CD1c-positive myeloid dendritic cell (primary cell): ENCODE results near the gene SLC28A2.
"Not testable (repeated sequence)": the region's sequence is repeated elsewhere in the genome, so short reads cannot be mapped to it uniquely, and the experiment has no call there.

Source experiments
- DNase-seq: peaks from one replicate; pipeline ENCODE4 v3.0.0-alpha.2; 2016; ENCODE audit errors: extremely low spot score

The SLC28A2 gene

DNA sequence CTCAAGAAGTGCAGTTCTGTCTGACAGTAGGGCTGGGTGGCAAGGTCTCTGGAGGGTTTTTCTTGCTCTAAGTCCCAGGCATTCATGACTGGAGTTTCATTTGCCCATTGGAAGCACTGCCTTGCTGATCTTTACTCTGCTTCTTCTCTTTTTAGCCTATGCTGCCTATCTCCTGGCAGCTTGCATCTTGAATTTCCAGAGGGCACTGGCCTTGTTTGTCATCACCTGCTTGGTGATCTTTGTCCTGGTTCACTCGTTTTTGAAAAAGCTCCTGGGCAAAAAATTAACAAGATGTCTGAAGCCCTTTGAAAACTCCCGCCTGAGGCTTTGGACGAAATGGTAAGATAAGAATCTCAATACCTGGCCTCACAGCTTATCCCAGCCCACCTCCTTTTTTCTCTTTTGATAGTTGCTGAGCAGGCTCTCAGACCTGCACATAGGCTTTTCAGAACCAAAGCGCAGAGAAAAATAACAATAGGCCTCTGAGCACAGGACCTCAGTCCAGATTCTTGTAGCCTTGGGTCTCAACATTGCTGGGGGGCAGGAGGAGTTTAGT lies 10.9 kb downstream of the SLC28A2 start:
- no peak for DNase-seq

DNA sequence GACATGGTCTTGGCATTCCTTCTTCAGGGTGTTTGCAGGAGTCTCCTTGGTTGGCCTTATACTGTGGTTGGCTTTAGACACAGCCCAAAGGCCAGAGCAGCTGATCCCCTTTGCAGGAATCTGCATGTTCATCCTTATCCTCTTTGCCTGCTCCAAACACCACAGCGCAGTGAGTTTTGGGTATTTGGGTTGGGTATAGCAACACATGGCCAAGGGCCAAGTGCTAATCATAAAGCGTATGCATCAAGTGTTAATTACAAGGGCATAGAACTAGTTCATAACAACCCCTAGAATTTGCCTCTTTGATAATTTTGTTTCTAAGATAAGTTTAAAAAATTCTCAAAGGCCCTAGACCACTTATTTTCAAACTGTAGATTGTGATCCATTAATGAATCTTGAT lies 11.8 kb downstream of the SLC28A2 start:
- no peak for DNase-seq

DNA sequence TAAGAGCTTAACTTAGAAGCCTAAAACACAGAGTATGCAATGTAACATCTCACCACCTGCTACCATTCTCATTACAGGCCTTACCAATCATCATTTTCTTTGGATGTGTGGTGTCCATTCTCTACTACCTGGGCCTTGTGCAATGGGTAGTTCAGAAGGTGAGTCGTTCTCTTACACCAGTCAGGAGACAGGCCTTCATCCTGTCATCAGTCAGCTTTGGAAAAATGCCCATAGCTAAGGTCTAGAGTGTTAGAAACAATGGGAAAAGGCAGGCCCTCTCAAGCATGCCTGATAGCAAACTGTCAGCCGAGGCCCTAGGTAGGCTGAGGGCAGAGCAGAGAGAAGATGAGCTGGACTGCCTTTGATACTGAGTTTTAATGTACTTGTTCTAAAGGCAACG lies 13.5 kb downstream of the SLC28A2 start:
- DNase-seq, result no peak

DNA sequence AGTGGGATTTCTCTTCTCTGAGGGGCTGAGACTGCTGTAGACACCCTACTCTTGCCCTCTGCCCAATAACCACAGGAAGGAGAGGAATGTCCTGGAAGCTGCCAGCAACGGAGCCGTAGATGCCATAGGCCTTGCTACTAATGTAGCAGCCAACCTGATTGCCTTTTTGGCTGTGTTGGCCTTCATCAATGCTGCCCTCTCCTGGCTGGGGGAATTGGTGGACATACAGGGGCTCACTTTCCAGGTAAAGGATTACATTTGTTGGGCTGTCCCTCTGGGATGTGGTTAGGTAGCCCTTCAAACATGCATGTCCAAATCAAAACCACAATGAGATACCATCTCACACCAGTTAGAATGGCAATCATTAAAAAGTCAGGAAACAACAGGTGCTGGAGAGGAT lies 16.1 kb downstream of the SLC28A2 start:
- no peak for DNase-seq

DNA sequence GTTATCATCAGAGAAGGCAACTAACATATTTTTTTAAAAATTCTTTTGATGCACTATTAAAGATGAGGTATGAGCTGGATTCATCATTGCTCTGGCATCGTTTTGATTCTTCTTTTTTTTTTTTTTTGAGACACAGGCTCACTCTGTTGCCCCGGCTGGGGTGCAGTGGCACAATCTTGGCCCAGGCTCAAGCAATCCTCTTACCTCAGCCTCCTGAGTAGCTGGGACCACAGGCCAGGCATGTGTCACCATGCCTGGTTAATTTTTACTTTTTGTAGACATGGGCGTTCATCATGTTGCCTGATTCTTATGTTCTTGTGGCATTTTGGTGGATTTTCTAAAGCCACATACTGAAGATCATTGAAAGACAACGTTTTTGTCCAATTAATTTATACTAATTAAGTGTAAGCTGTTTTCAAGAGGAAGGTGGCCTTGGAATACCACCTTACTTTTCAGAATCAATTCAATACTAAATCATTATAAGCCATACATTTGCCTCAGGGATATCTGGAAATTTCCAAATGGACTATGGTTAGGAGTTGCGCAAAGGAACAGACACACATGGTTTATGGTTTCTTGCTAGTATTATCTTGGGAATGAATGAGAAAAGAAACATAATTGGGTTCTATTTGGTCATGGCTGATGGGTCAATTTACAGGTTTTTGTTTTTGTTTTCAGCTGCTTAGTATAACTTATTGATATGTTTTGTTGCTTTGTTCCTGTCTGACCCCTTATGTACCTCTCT lies 22.8 kb downstream of the SLC28A2 start:
- DNase-seq, result no peak

DNA sequence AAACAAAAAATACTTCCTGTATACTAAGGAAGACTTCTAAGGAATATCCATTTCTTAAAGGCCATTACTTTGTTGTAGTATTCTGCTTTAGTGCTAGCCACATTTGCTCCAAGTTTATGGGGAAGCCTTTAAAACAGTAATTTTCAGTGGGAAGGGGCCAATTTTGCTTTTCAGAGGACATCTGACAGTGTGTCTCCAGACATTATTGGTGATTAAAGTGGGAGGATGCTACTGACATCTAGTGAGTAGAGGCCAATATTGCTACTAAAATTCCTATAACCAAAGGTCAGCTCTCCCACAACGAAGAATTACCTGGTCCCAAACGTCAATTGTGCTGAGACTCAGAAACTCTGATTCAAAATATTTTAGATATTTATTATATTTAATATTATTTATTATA lies 24.8 kb downstream of the SLC28A2 start:
- DNase-seq, result peak; percentile 21

DNA sequence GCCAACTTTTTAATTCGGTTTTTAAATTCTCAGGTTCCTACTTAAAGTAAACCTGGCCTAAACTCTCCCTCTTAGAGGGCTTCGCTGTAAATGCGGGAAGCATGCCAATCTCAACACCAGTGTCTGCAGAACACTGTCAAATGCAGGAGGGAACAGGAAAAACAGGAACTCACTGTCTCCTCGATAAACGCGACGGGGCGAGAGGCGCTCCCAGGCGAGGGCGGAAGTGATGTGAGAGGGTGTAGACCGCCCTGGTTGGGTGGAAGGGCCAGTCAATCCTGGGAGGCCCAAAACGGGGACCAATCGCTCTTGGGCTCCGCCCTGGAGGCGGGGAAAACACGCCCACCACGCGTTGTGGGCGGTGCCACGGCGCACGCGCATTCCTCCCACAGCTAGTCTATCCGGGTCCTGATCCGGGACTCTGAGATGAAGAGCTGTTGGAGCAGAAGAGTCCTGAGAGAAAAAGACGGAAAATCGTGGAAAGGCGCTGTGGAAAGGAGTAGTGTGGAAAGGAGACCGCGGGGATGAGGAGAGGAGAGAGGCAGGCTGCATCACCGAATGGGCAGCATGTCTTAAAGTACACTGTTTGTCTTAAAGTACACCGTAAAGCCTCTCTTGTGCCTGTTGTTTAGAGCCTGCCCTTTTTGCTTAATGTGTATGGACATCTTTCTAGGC lies 27.1 kb downstream of the SLC28A2 start:
- peak; percentile 99 for DNase-seq

DNA sequence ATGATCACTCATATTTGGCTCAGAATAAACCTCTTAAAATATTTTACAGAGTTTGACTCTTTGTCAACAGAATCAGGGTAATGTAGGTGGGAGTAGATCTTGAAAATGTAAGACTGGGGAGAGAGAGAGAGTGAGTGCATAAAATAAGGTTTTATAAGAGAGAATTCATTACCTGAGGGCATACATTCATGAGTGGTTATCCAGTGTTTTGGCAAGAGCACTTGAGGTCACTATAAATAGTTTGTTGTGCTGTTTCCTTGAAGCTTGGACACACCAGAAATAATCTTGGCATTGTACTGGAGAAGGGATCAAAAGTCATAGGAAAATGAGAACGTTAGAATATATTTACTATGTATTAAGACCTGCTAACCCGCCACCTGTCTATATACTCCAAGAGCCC lies 33.4 kb downstream of the SLC28A2 start:
- DNase-seq, result no peak

DNA sequence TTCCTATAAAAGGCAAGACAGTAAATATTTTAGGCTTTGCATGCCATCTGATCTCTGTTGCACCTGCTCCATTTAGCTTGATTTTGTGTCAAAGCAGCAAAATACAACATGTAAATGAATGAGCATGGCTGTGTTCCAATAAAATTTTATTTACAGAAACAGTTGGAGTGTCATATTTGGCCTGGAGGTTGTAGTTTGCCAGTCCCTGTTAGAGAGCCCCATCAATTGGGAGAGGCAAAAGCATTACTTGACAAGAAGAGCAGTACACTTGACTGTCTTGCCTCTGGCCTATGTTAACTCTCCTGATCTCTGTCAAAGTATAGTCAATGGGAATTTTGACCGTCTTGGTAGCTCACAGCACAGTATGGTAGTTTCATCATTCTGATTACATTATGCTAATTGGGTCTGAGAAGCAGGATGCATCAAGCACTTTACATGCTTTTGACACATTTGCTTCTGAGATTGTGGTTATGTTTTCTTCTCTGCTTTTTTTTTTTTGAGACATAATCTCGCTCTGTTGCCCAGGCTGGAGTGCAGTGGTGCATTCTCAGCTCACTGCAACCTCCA lies 35.4 kb downstream of the SLC28A2 start:
- no peak for DNase-seq

DNA sequence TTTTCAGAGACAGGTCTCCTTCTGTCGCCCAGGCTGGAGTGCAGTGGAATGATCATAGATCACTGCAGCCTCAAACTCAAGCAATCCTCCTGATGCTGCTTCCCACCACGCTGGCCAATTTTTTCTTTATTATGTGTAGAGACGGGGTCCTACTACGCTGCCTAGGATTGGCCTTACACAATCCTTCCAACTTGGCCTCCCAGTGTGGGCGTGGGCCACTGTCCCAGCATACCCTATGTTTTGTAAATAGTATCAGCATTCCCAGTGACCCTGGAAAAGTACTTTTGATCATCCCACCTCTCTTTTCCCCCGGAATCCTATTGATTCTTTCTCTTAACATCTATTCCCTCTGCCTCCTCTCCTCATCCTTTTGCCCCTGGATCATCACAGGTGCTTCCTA lies 36.9 kb downstream of the SLC28A2 start:
- DNase-seq, result no peak

DNA sequence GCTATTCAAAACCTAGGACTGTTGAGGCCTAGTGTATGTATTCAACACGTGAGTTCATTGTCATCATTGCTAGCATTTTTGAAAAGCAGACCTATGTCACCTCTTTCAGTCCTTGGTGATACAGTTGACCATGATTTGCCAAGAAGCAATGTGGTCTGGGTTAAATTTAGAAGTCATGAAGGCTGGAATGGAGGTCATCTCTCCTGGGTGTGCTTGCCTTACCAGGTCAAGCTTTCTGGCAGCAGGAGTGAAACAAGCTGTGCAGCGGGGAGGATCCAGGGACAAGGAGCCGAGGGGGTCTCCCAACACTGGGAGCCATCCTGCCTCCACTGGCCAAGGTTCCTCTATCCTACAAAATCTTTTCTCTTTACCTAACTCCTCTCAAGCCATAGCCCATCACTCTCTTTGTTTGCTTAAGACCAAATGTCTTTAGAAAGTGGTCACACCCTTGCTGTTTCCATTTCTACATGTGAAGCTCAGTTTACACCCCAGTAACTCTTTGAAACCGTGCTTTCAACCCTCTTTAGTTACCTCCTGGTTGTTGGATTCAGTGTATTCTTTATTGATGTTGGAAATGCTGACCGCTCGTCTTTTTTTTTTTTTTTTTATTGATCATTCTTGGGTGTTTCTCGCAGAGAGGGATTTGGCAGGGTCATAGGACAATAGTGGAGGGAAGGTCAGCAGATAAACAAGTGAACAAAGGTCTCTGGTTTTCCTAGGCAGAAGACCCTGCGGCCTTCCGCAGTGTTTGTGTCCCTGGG lies 40.0 kb downstream of the SLC28A2 start:
- DNase-seq, result no peak

DNA sequence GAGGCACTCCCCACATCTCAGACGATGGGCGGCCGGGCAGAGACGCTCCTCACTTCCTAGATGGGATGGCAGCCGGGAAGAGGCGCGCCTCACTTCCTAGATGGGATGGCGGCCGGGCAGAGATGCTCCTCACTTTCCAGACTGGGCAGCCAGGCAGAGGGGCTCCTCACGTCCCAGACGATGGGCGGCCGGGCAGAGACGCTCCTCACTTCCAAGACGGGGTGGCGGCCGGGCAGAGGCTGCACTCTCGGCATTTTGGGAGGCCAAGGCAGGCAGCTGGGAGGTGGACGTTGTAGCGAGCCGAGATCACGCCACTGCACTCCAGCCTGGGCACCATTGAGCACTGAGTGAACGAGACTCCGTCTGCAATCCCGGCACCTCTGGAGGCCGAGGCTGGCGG lies 41.3 kb downstream of the SLC28A2 start:
- DNase-seq, result not testable (repeated sequence)

DNA sequence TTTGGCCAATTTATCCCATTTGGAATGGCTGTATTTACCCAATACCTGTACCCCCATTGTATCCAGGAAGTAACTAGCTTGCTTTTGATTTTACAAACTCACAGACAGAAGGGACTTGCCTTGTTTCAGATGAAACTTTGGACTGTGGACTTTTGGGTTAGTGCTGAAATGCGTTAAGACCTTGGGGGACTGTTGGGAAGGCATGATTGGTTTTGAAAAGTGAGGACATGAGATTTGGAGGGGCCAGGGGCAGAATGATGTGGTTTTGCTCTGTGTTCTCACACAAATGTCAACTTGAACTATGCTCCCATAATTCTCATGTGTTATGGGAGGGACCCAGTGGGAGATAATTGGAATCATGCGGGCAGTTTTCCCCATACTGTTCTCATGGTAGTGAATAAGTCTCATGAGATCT lies 46.9 kb downstream of the SLC28A2 start:
- DNase-seq, result not testable (repeated sequence)

DNA sequence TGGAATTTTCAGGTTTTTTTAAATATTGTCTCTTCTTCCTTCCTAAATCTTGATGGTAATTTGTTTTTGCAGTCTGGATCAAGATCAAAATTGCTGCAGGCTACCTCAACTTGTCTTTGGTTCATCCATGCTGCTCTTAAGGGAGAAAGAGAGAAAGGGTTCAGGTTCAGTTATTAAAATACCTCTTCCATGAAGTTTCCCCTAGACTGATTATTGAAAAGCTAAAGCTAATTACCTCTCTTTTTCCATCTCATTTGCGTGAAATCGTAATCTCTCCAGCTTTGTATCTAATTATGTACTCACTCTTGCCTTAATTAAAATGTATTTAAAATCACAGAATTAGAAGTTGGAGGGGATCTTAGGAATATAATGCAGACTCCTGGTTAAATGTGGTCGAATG lies 52.7 kb downstream of the SLC28A2 start:
- DNase-seq, result no peak

DNA sequence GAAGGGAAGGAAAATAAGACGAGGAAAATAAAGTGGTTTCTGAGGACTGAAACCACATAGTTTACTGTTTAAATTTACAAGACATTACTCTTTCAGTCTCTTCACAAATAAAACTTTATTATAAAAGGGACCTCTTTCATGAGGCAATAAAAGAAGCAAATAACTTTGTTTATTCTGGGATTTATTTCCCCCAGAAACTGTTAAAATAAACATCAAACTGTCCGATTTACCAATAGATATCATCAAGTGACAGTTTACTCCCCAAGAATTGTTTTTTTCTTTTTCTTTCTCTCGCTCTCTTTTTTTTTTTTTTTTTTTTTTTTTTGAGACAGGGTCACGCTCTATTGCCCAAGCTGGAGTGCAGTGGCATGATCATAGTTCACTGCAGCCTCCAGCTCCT lies 54.1 kb downstream of the SLC28A2 start:
- no peak for DNase-seq

DNA sequence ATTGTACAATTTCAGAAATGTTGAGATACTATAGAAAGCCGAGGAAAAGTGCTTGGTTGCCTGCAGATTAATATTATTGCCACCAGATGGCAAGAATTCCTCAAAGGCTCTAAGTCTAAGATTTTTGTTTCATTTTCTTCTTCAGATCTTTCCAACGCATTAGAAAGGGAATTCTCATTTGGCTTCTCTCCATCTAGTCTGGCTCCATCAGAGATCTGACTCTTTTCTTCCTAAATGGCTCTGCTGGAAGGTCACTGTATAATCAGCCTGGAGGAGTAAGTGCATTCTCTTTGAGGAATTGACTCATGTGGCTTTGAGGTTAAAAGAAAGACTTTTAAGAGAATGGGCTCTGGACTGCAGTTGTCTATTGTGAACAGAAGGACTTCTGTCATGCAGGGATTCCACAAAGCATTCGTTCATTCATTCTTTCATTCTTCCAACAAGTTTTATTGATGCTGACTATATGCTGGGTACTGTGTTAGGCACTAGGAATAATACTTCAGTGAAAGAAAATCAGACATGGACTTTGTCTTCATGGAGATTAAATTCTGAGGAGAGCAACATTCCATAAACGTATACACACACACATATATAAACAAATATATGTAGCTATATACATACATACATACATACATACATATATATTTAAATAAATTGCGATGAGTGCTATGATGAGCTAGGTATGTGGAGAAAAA lies 55.3 kb downstream of the SLC28A2 start:
- peak; percentile 42 for DNase-seq

DNA sequence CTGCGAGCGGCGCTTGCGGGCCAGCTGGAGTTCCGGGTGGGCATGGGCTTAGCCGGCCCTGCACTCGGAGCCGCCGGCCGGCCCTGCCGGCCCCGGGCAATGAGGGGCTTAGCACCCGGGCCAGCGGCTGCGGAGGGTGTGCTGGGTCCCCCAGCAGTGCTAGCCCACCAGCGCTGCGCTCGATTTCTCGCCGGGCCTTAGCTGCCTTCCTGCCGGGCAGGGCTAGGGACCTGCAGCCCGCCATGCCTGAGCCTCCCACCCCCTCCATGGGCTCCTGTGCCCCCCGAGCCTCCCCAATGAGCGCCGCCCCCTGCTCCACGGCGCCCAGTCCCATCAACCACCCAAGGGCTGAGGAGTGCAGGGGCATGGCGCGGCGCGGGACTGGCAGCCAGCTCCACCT lies 62.1 kb downstream of the SLC28A2 start:
- DNase-seq, result not testable (repeated sequence)

DNA sequence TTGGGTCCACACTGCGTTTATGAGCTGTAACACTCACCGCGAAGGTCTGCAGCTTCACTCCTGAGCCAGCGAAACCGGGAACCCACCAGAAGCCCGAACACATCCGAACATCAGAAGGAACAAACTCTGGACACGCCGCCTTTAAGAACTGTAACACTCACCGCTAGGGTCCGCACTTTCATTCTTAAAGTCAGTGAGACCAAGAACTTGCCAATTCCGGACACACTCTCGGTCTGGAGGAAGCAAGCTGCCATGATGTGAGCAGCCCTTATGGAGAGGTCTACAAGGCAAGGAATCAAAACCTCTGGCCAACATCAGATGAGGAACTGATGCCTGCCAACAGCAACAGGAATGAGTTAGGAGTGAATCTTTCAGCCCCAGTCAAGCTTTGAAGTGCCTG lies 62.9 kb downstream of the SLC28A2 start:
- peak; percentile 21 for DNase-seq

DNA sequence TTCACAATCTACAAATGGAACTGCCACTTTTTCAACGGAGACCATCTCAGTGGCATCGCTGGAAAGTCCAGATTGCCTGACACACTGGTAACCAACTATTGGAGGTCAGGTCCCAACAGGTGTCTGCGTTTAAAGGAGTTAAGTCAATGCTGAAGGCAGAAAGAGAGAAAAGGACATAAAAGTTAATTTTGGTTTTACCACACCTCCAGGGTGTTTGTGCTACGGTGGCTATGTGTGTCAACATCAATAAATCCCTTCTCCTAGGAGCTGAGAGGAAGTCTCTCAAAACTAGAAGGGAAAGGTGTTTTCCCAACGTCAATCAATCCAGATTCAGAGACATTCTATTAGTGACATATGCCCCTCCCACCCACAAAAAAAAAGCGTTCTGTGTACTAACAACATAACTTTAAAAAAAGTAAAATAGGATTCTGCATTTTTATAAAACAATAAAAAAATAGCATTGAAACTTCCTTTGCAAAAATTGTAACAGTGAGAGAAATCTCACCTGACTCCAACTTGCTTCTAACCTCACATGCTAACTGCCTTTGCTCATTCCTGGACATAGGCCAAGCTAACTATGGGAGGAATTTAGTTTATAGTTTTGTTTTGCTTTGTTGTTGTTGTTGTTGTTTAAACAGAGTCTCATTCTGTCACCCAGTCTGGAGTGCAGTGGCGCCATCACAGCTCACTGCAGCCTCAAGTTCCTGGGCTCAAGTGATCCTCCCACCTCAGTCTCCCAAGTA lies 67.6 kb downstream of the SLC28A2 start:
- DNase-seq, result no peak

DNA sequence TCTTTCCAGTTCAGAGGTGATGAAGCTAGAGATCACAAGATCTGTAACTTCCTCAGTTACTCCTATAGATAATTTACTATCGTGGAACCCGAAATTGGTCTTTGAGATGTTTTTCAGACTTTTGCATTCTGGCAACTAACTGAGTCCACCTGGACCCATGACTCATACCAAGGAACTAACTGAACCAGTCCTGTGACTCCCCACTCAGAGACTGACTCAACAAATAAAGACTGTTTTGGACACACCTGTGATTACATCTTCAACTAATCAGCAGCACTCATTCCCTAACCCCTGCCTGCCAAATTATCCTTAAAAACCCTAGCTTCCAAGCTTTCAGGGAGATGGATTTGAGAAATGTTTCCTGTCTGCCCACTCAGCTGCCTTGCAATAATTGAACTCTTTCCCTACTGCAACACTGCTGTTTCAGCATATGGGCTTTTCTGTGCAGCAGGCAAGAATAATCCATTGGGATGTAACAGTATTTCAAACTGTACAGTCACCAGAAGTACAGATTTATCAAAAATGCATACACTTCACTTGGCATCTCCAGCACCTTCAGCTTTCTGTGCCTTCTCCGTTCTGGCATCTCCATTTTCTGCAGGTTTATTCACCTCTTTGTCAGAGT lies 68.7 kb downstream of the SLC28A2 start:
- DNase-seq, result no peak
